ENCODE measurements around the gene DLEC1. TPM values are rescaled to one million over a fixed set of nuclear protein-coding genes. Genes with fewer than 3 reads are reported as not detected.

The DLEC1 gene
- total and polyA plus RNA-seq, 5 donors from 2014 or later: 0.09 to 4.9 (median 0.64) TPM

DNA sequence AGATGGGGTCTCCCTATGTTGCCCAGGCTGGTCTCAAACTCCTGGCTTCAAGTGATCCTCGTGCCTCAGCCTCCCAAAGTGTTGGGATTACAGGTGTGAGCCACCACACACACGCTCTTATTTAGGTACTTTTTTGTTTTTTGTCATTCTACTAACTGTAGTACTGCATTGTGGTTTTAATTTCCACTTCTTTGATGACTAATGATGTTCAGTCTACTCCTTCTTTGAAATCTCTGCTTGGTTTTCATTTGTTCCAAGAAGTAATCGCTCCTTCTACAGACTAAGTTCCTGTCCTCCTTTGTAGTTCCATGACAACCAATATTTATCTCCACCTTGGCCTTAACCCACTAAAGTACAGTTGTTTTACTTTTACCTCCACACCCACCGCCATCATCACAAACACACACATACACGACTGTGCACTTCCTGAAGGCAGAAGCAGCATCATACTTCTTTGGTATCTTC lies 529 bp upstream of the DLEC1 start:
- DNase-seq (peak in 1 of 3 donors; percentile 91), ATAC-seq (ENCODE audit: low read depth in 2 of 2) (peak; percentile 67 to 73)
- no peaks in the 10 kb centered on the region for H3K9me3 ChIP-seq (ENCODE audit: control insufficient read depth in 2 of 2, low read length in 2 of 2)
- peak overlapping the region; percentile 83 for H3K4me3 ChIP-seq (ENCODE audit: low read depth, low read length)
- peak overlapping the region; percentile 81 for H3K27ac ChIP-seq (ENCODE audit: insufficient read depth, low read length, poor library complexity, severe bottlenecking)
- Mint-ChIP-seq H3K4me3 (peak overlapping the region; percentile 75 to 89 (median 86)), H3K9me3 (peaks cover 0 to 8% (median 0%) of the 10 kb centered on the region in 7 donors), H3K27ac (peak overlapping the region; percentile 92 to 97 (median 92)), H3K4me1 (peaks cover 17 to 36% (median 25%) of the 10 kb centered on the region in 4 donors), H3K36me3 (no peaks in the 10 kb centered on the region), H3K27me3 (peaks cover 17% of the 10 kb centered on the region)
- no peaks in the 10 kb centered on the region for H3K27me3 ChIP-seq (ENCODE audit: control insufficient read depth, insufficient read depth, low read length)
- H3K4me1 ChIP-seq (ENCODE audit: control insufficient read depth, insufficient read depth, low read length, poor library complexity, severe bottlenecking): peaks cover 30% of the 10 kb centered on the region
- H3K36me3 ChIP-seq (ENCODE audit: control insufficient read depth, insufficient read depth, low read length): no peaks in the 10 kb centered on the region

DNA sequence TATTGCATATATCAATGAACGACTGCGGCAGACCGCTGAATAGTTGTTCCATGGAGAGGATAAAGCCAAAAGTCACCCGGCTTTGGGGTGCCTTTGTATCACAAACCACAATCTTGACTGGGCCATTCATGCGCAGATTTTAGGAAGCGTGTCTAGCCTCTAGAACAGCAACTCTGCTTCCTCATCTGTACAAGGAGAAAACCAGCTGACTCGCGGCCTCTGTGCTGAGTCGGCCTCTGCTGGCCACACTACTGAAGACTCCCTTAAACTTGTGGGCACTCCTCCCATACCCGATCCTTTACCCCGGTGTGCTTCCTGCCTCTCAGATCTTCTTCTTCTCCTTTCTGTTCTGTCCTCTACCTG lies 872 bp downstream of the DLEC1 start:
- Mint-ChIP-seq H3K36me3 (peaks cover 3% of the 10 kb centered on the region), H3K9me3 (peaks cover 0 to 8% (median 0%) of the 10 kb centered on the region in 7 donors), H3K27ac (peak overlapping the region; percentile 92 to 97 (median 92)), H3K27me3 (peaks cover 17% of the 10 kb centered on the region), H3K4me3 (peak overlapping the region; percentile 75 to 89 (median 86)), H3K4me1 (peaks cover 17 to 36% (median 25%) of the 10 kb centered on the region in 4 donors)
- peak overlapping the region; percentile 83 for H3K4me3 ChIP-seq (ENCODE audit: low read depth, low read length)
- peaks cover 30% of the 10 kb centered on the region for H3K4me1 ChIP-seq (ENCODE audit: control insufficient read depth, insufficient read depth, low read length, poor library complexity, severe bottlenecking)
- H3K36me3 ChIP-seq (ENCODE audit: control insufficient read depth, insufficient read depth, low read length): no peaks in the 10 kb centered on the region
- H3K27me3 ChIP-seq (ENCODE audit: control insufficient read depth, insufficient read depth, low read length): no peaks in the 10 kb centered on the region
- no peaks in the 10 kb centered on the region for H3K9me3 ChIP-seq (ENCODE audit: control insufficient read depth in 2 of 2, low read length in 2 of 2)
- DNase-seq (peak; percentile 35 to 76 (median 45)), ATAC-seq (ENCODE audit: low read depth in 2 of 2) (peak; percentile 42 to 49)
- H3K27ac ChIP-seq (ENCODE audit: insufficient read depth, low read length, poor library complexity, severe bottlenecking): peak overlapping the region; percentile 81

DNA sequence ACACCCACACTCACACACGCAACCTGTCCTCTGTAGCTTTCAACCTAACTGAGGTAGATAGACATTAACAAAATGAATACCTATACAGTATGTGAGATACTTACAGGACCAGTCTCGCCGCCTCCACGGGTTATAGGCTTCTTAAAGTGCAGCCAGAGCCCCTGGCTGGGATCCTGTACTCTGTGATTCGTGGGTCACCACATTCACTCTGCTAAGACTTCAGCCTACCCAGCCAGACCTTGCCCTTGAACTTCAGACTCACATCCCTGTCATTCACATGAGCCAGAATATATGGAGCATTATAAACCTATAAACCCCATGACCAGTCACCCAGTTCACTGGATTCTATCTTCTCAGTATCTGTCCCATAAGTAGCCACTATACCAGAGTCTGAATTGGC lies 1.4 kb downstream of the DLEC1 start:
- no peak for DNase-seq
- H3K36me3 Mint-ChIP-seq: peaks cover 3% of the 10 kb centered on the region
- peak overlapping the region; percentile 45 to 92 (median 92) for H3K27ac Mint-ChIP-seq
- peak overlapping the region; percentile 83 for H3K4me3 ChIP-seq (ENCODE audit: low read depth, low read length)
- ATAC-seq (ENCODE audit: low read depth in 2 of 2): no peak
- H3K36me3 ChIP-seq (ENCODE audit: control insufficient read depth, insufficient read depth, low read length): no peaks in the 10 kb centered on the region
- H3K27me3 Mint-ChIP-seq: peaks cover 17% of the 10 kb centered on the region
- peaks cover 0 to 8% (median 0%) of the 10 kb centered on the region in 7 donors for H3K9me3 Mint-ChIP-seq
- peak overlapping the region; percentile 75 to 89 (median 86) for H3K4me3 Mint-ChIP-seq
- peaks cover 30% of the 10 kb centered on the region for H3K4me1 ChIP-seq (ENCODE audit: control insufficient read depth, insufficient read depth, low read length, poor library complexity, severe bottlenecking)
- H3K27ac ChIP-seq (ENCODE audit: insufficient read depth, low read length, poor library complexity, severe bottlenecking): peak overlapping the region; percentile 81
- H3K4me1 Mint-ChIP-seq: peaks cover 17 to 36% (median 25%) of the 10 kb centered on the region in 4 donors
- no peaks in the 10 kb centered on the region for H3K27me3 ChIP-seq (ENCODE audit: control insufficient read depth, insufficient read depth, low read length)
- H3K9me3 ChIP-seq (ENCODE audit: control insufficient read depth in 2 of 2, low read length in 2 of 2): no peaks in the 10 kb centered on the region

DNA sequence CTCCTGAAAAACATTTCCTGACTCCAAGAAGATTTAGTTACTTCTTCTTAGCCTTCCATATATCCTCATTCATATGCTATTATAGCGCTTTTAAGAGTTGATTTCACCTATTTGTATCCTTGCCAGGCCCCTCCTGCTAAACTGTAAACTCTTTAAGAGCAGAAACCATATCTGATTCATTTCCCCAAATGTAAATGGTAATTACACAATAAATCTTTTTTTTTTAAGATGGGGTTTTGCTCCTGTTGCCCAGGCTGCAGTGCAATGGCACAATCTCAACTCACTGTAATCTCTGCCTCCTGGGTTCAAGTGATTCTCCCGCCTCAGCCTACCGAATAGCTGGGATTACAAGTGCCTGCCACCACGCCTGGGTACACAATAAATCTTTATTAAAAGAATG lies 4.5 kb downstream of the DLEC1 start:
- Mint-ChIP-seq H3K36me3 (peaks cover 15% of the 10 kb centered on the region), H3K4me1 (peaks cover 9 to 20% (median 17%) of the 10 kb centered on the region in 4 donors), H3K27ac (no peak overlapping the region), H3K27me3 (peaks cover 25% of the 10 kb centered on the region), H3K9me3 (peaks cover 0 to 4% (median 0%) of the 10 kb centered on the region in 7 donors), H3K4me3 (no peak overlapping the region)
- no peak for ATAC-seq (ENCODE audit: low read depth in 2 of 2)
- Histone ChIP-seq H3K36me3 (ENCODE audit: control insufficient read depth, insufficient read depth, low read length) (no peaks in the 10 kb centered on the region), H3K4me3 (ENCODE audit: low read depth, low read length) (no peak overlapping the region), H3K9me3 (ENCODE audit: control insufficient read depth in 2 of 2, low read length in 2 of 2) (no peaks in the 10 kb centered on the region), H3K27ac (ENCODE audit: insufficient read depth, low read length, poor library complexity, severe bottlenecking) (no peak overlapping the region), H3K27me3 (ENCODE audit: control insufficient read depth, insufficient read depth, low read length) (no peaks in the 10 kb centered on the region), H3K4me1 (ENCODE audit: control insufficient read depth, insufficient read depth, low read length, poor library complexity, severe bottlenecking) (peaks cover 17% of the 10 kb centered on the region)
- no peak for DNase-seq

DNA sequence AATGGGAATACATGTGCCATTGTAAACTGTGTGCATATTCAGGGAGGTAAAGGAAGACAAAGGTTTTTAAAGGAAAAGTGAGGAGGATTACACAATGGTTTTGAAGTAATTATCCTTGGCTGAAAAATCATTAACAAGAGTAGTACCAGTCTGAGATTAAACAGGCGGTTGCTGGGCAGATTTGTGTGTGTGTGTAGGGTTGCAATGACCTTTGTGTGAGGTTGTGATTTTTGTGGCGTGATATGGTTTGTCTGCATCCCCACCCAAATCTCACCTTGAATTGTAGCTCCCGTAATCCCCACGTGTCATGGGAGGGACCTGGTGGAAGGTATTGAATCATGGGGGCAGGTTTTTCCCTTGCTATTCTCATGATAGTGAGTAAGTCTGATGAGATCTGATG lies 7.0 kb downstream of the DLEC1 start:
- H3K9me3 ChIP-seq (ENCODE audit: control insufficient read depth in 2 of 2, low read length in 2 of 2): no peaks in the 10 kb centered on the region
- H3K4me1 Mint-ChIP-seq: peaks cover 0 to 3% (median 0%) of the 10 kb centered on the region in 4 donors
- no peaks in the 10 kb centered on the region for H3K36me3 ChIP-seq (ENCODE audit: control insufficient read depth, insufficient read depth, low read length)
- ATAC-seq (ENCODE audit: low read depth in 2 of 2) (no peak), DNase-seq (no peak)
- no peaks in the 10 kb centered on the region for H3K4me1 ChIP-seq (ENCODE audit: control insufficient read depth, insufficient read depth, low read length, poor library complexity, severe bottlenecking)
- H3K27ac Mint-ChIP-seq: no peak overlapping the region
- H3K36me3 Mint-ChIP-seq: peaks cover 20% of the 10 kb centered on the region
- no peak overlapping the region for H3K4me3 ChIP-seq (ENCODE audit: low read depth, low read length)
- no peak overlapping the region for H3K27ac ChIP-seq (ENCODE audit: insufficient read depth, low read length, poor library complexity, severe bottlenecking)
- H3K27me3 Mint-ChIP-seq: peaks cover 12% of the 10 kb centered on the region
- H3K4me3 Mint-ChIP-seq: no peak overlapping the region
- H3K27me3 ChIP-seq (ENCODE audit: control insufficient read depth, insufficient read depth, low read length): no peaks in the 10 kb centered on the region
- H3K9me3 Mint-ChIP-seq: peaks cover 0 to 2% (median 0%) of the 10 kb centered on the region in 7 donors

DNA sequence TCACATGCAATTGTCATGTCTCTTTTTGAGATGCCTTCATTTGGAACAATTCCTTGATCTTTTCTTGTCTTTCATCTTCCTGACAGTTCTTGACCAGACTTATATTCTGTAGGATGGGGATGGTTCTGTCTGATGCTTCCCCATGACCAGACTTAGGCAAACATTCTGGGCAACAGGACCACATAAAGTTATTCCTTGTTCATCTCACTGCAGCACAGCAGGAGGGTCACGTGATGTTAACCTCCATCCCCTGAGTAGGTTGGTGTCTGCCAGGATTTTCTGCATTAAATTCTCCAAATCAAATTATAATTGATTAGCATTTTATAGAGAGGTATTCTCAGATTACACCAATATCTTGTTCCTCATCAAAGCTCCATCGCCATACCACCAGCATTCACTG lies 7.8 kb downstream of the DLEC1 start:
- Histone ChIP-seq H3K9me3 (ENCODE audit: control insufficient read depth in 2 of 2, low read length in 2 of 2) (no peaks in the 10 kb centered on the region), H3K4me1 (ENCODE audit: control insufficient read depth, insufficient read depth, low read length, poor library complexity, severe bottlenecking) (no peaks in the 10 kb centered on the region), H3K36me3 (ENCODE audit: control insufficient read depth, insufficient read depth, low read length) (no peaks in the 10 kb centered on the region), H3K27me3 (ENCODE audit: control insufficient read depth, insufficient read depth, low read length) (no peaks in the 10 kb centered on the region), H3K27ac (ENCODE audit: insufficient read depth, low read length, poor library complexity, severe bottlenecking) (no peak overlapping the region), H3K4me3 (ENCODE audit: low read depth, low read length) (no peak overlapping the region)
- DNase-seq (no peak), ATAC-seq (ENCODE audit: low read depth in 2 of 2) (no peak)
- Mint-ChIP-seq H3K27me3 (peaks cover 12% of the 10 kb centered on the region), H3K36me3 (peaks cover 20% of the 10 kb centered on the region), H3K9me3 (peaks cover 0 to 2% (median 0%) of the 10 kb centered on the region in 7 donors), H3K4me1 (peaks cover 0 to 3% (median 0%) of the 10 kb centered on the region in 4 donors), H3K4me3 (no peak overlapping the region), H3K27ac (no peak overlapping the region)

DNA sequence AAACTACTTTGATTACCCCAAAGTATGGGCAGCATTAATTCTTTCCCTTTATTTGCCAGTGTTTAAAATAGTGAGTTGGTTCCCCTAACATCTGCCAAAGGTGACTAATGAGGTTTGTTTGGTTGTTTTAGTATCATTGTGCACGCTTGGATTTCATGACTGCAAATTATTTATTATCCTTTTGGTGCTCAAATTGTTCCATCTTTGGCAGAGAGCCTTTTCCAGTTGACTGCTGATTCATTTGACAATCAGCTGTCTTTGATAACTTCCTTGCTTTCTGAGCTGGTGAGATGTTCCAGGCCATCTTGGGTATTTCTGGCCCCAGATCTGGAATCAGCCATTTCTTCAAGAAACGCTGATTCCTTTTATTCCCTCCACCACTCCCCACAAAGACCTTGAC lies 8.9 kb downstream of the DLEC1 start:
- H3K27ac ChIP-seq (ENCODE audit: insufficient read depth, low read length, poor library complexity, severe bottlenecking): no peak overlapping the region
- no peaks in the 10 kb centered on the region for H3K36me3 ChIP-seq (ENCODE audit: control insufficient read depth, insufficient read depth, low read length)
- Mint-ChIP-seq H3K4me3 (no peak overlapping the region), H3K9me3 (peaks cover 0 to 2% (median 0%) of the 10 kb centered on the region in 7 donors), H3K4me1 (peaks cover 0 to 3% (median 0%) of the 10 kb centered on the region in 4 donors), H3K27ac (no peak overlapping the region), H3K27me3 (peaks cover 10% of the 10 kb centered on the region), H3K36me3 (peaks cover 20% of the 10 kb centered on the region)
- H3K9me3 ChIP-seq (ENCODE audit: control insufficient read depth in 2 of 2, low read length in 2 of 2): no peaks in the 10 kb centered on the region
- H3K4me1 ChIP-seq (ENCODE audit: control insufficient read depth, insufficient read depth, low read length, poor library complexity, severe bottlenecking): no peaks in the 10 kb centered on the region
- no peaks in the 10 kb centered on the region for H3K27me3 ChIP-seq (ENCODE audit: control insufficient read depth, insufficient read depth, low read length)
- no peak overlapping the region for H3K4me3 ChIP-seq (ENCODE audit: low read depth, low read length)
- DNase-seq (no peak), ATAC-seq (ENCODE audit: low read depth in 2 of 2) (no peak)
